ENCODE data around the gene SLC41A3. TPM values are rescaled to one million over a fixed set of nuclear protein-coding genes. Genes with fewer than 3 reads are reported as not detected.
"Not testable (repeated sequence)": the region's sequence is repeated elsewhere in the genome, so short reads cannot be mapped to it uniquely, and the experiment has no call there.

SLC41A3 gene
- total RNA-seq, 4 donors from 2014 or later, result 32.3 to 51.3 (median 44.0) TPM

DNA sequence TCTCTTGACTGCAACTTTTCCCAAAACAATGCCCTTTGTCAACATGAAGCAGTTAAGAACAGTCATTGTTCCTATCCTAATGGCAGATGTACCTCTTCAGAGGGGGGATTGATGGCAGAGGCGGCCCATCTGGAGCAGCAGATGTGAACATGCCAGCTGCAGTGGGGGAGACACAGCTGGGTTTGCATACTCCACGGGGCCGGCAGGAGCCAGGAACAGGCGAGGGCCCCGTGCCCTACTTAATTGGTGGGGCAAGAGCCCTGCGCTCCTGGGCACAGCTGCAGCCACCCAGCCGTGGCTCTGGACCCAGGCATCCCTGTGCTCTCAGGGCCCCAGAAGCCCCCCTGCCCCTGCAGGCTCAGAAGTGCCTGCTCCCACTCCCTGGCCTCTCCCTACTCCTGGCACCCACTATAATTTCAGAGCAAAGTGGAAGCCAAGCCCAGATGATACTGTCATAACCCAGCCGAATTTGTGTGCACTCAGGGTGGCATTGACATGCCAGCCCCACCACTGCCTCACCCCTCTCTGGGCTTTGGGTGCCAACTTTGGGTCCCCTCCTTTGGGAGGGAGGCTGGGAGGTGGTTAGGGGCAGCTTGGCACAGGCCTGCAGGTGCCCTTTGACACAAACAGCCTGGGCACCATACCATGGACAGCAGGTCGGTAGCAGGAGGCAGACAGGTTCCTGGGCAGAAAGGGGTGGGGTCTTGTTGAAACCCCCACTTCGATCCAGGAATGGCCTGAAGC, 80.3 kb downstream of the SLC41A3 start:
- Histone ChIP-seq H3K36me3 (peaks cover 29% of the 10 kb centered on the region), H3K27ac (no peak overlapping the region), H3K9me3 (peaks cover 28% of the 10 kb centered on the region), H3K4me3 (no peak overlapping the region), H3K4me1 (no peaks in the 10 kb centered on the region), H3K27me3 (no peaks in the 10 kb centered on the region)
- 89% methylated on average over 6 of the region's 10 CpGs for WGBS
- DNase-seq (ENCODE audit: low spot score in 2 of 2), result no peak
- TF ChIP-seq POLR2AphosphoS5 (IDR thresholded peaks at IDR 0.05) (no peak), POLR2A (IDR thresholded peaks at IDR 0.05) (no peak), EP300 (IDR thresholded peaks at IDR 0.05) (no peak)
- TF ChIP-seq, protein P1, sequence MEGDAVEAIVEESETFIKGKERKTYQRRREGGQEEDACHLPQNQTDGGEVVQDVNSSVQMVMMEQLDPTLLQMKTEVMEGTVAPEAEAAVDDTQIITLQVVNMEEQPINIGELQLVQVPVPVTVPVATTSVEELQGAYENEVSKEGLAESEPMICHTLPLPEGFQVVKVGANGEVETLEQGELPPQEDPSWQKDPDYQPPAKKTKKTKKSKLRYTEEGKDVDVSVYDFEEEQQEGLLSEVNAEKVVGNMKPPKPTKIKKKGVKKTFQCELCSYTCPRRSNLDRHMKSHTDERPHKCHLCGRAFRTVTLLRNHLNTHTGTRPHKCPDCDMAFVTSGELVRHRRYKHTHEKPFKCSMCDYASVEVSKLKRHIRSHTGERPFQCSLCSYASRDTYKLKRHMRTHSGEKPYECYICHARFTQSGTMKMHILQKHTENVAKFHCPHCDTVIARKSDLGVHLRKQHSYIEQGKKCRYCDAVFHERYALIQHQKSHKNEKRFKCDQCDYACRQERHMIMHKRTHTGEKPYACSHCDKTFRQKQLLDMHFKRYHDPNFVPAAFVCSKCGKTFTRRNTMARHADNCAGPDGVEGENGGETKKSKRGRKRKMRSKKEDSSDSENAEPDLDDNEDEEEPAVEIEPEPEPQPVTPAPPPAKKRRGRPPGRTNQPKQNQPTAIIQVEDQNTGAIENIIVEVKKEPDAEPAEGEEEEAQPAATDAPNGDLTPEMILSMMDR (IDR thresholded peaks at IDR 0.05), result no peak

GRCh38 chr3:126002189-126002588, 81.7 kb downstream of the SLC41A3 start:
- Histone ChIP-seq H3K27ac (no peak overlapping the region), H3K9me3 (peaks cover 30% of the 10 kb centered on the region)
- TF ChIP-seq POLR2AphosphoS5 (IDR thresholded peaks at IDR 0.05), result no peak
- no peak for TF ChIP-seq POLR2A (IDR thresholded peaks at IDR 0.05)
- TF ChIP-seq, protein P1 (IDR thresholded peaks at IDR 0.05), result no peak
- TF ChIP-seq EP300 (IDR thresholded peaks at IDR 0.05), result no peak

DNA sequence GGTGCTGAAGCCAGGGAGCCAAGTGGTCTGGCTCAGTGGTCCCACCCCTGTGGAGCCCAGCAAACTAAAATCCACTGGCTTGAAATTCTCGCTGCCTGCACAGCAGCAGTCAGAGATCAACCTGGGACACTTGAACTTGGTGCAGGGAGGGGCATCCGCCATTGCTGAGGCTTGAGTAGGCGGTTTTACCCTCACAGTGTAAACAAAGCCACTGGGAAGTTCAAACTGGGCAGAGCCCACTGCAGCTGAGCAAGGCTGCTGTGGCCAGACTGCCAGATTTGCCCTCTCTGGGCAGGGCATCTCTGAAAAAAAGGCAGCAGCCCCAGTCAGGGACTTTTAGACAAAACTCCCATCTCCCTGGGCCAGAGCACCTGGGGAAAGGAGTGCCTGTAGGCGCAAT, 87.2 kb downstream of the SLC41A3 start:
- peaks cover 26% of the 10 kb centered on the region for H3K9me3 ChIP-seq
- DNase-seq (ENCODE audit: low spot score in 2 of 2); H3K4me3 ChIP-seq; H3K27me3 ChIP-seq; H3K36me3 ChIP-seq; H3K4me1 ChIP-seq; H3K27ac ChIP-seq: not testable (repeated sequence)
- 92% methylated on average over 3 of the region's 4 CpGs for WGBS

More at GRCh38 chr3:126002189-126002588, 81.7 kb downstream of the SLC41A3 start:
- Histone ChIP-seq H3K4me3 (no peak overlapping the region), H3K4me1 (no peaks in the 10 kb centered on the region), H3K27me3 (no peaks in the 10 kb centered on the region), H3K36me3 (peaks cover 15% of the 10 kb centered on the region)
- no peak for DNase-seq (ENCODE audit: low spot score in 2 of 2)

DNA sequence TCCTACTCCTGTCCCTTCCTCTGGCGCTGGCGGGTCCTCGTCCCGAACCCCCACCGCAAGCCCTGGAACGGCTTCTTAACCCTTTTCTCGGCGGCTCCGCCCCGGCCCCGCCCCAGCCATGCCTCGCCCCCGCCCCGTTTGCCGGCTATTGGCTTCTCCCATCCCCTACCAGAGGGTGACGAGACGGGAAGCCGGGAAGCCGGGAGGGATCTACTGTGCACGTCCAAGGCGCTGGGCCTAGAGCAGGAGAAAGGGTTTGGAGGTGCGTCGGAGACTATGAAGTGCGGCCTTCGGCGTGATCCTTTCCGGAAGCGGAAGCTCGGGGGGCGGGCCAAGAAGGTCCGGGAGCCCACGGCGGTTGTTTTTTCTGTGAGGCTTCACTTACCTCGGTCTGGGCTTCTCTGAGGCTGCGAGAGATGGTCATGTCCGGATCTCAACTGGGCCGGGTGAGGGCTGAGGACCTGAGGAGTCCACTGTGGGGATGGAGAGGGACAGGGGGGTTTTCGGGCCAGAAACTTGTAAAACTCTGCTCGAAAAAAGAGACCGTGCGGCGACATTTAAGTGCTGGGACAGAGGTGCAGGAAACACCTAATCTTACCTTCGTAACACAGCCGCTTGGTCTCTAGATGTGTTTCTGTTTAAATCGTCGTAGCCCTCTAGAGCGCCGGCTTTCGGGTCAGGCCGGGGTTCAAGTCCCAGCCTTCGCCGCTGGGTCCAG, 93.5 kb downstream of the SLC41A3 start:
- Histone ChIP-seq H3K4me3 (peak overlapping the region; percentile 76), H3K27ac (peak overlapping the region; percentile 80), H3K4me1 (peaks cover 15% of the 10 kb centered on the region), H3K36me3 (no peaks in the 10 kb centered on the region), H3K9me3 (no peaks in the 10 kb centered on the region), H3K27me3 (no peaks in the 10 kb centered on the region)
- TF ChIP-seq EP300 (IDR thresholded peaks at IDR 0.05) (no peak), POLR2A (IDR thresholded peaks at IDR 0.05) (peak in 1 of 2 donors; percentile 32), POLR2AphosphoS5 (IDR thresholded peaks at IDR 0.05) (no peak)
- TF ChIP-seq, protein P1 (IDR thresholded peaks at IDR 0.05), result no peak
- WGBS, result 3% methylated on average over 42 of the region's 52 CpGs
- peak; percentile 91 to 93 for DNase-seq (ENCODE audit: low spot score in 2 of 2)

DNA sequence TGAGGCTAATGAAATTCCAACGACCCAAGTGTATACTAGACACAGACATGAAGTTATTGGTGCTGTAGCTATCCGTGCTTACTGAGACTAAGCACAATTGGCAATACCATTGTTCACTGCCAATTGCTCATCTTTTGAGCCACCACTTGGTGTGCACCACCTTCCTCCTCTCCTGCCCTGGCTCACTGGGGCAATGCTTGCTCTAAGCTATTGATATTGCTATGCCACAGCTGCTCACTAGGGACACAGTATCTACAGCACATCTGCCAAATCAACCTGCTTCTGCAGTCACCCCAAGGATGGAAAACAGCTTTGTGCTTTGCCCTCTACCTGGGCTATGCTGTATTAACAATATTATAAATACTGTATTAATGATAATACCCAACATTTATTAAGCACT, 99.0 kb downstream of the SLC41A3 start:
- DNase-seq (ENCODE audit: low spot score in 2 of 2); H3K27me3 ChIP-seq; H3K27ac ChIP-seq; H3K4me3 ChIP-seq; H3K4me1 ChIP-seq; H3K9me3 ChIP-seq; H3K36me3 ChIP-seq: not testable (repeated sequence)
- 84% methylated on average over 2 of the region's 2 CpGs for WGBS

- not testable (repeated sequence) for H3K27me3 ChIP-seq, H3K36me3 ChIP-seq
- WGBS, result 66% methylated on average over 4 of the region's 7 CpGs
Observed at GRCh38 chr3:125977104-125977503, 106.8 kb downstream of the SLC41A3 start.

GRCh38 chr3:125976003-125976390, 107.9 kb downstream of the SLC41A3 start:
- H3K9me3 ChIP-seq; H3K36me3 ChIP-seq; DNase-seq (ENCODE audit: low spot score in 2 of 2): not testable (repeated sequence)
- Histone ChIP-seq H3K27me3 (peaks cover 11% of the 10 kb centered on the region), H3K27ac (peak overlapping the region; percentile 31), H3K4me3 (peak overlapping the region; percentile 16), H3K4me1 (peaks cover 10% of the 10 kb centered on the region)
- 90% methylated on average over 2 of the region's 3 CpGs for WGBS

More at GRCh38 chr3:125977104-125977503, 106.8 kb downstream of the SLC41A3 start:
- not testable (repeated sequence) for DNase-seq (ENCODE audit: low spot score in 2 of 2); H3K9me3 ChIP-seq; H3K4me3 ChIP-seq; H3K4me1 ChIP-seq; H3K27ac ChIP-seq

- peak overlapping the region; percentile 16 for H3K4me3 ChIP-seq
- peak overlapping the region; percentile 31 for H3K27ac ChIP-seq
- not testable (repeated sequence) for H3K9me3 ChIP-seq; DNase-seq (ENCODE audit: low spot score in 2 of 2); H3K36me3 ChIP-seq
- peaks cover 10% of the 10 kb centered on the region for H3K4me1 ChIP-seq
- WGBS, result 52% methylated on average over 9 of the region's 9 CpGs
- H3K27me3 ChIP-seq, result peaks cover 17% of the 10 kb centered on the region
Observed at GRCh38 chr3:125975245-125976002, 108.5 kb downstream of the SLC41A3 start.

Data from suprapubic skin (tissue), 4 donors.